H9 (cell line): ENCODE results near the gene C19orf85. TPM values are rescaled to one million over a fixed set of nuclear protein-coding genes. Genes with fewer than 3 reads are reported as not detected.

ENCODE experiments used
- DNase-seq: peaks from one replicate; pipeline ENCODE4 v3.0.0-alpha.2; 2017
- H2AFZ ChIP-seq: one replicate; pipeline ENCODE4 v1.6.1; 2013; ENCODE audit warnings: mild to moderate bottlenecking, low read length, control low read depth, moderate library complexity
- H2AK5ac ChIP-seq: 2 replicates; pipeline ENCODE4 v1.6.1; 2013; ENCODE audit warnings: low read length, control low read depth, mixed read lengths; ENCODE audit not compliant: insufficient read length
- H2BK120ac ChIP-seq: one replicate; pipeline ENCODE4 v1.6.1; 2013; ENCODE audit warnings: low read depth, mild to moderate bottlenecking, low read length, control low read depth, inconsistent platforms; ENCODE audit not compliant: poor library complexity, severe bottlenecking
- H2BK12ac ChIP-seq: 2 replicates; pipeline ENCODE4 v1.6.1; 2013; ENCODE audit warnings: low read length, control low read depth, mixed read lengths, low read depth; ENCODE audit not compliant: insufficient read length
- H2BK15ac ChIP-seq: 2 replicates; pipeline ENCODE4 v1.6.1; 2013; ENCODE audit warnings: low read depth, low read length, control low read depth
- H2BK20ac ChIP-seq: one replicate; pipeline ENCODE4 v1.6.1; 2013; ENCODE audit warnings: low read depth, mild to moderate bottlenecking, low read length, control low read depth, inconsistent platforms; ENCODE audit not compliant: poor library complexity, severe bottlenecking
- H2BK5ac ChIP-seq: 2 replicates; pipeline ENCODE4 v1.6.1; 2013; ENCODE audit warnings: low read length, control low read depth, mixed read lengths; ENCODE audit not compliant: insufficient read length
- H3K14ac ChIP-seq: 2 replicates; pipeline ENCODE4 v1.6.1; 2013; ENCODE audit warnings: low read length, control low read depth; ENCODE audit not compliant: insufficient read depth
- H3K18ac ChIP-seq: 2 replicates; pipeline ENCODE4 v1.6.1; 2013; ENCODE audit warnings: low read depth, mild to moderate bottlenecking, mixed read lengths, low read length, control low read depth; ENCODE audit not compliant: insufficient read length
- H3K23ac ChIP-seq: 2 replicates; pipeline ENCODE4 v1.6.1; 2013; ENCODE audit warnings: low read length, control low read depth, mixed read lengths, low read depth; ENCODE audit not compliant: insufficient read length
- H3K23me2 ChIP-seq: 2 replicates; pipeline ENCODE4 v1.6.1; 2013; ENCODE audit warnings: low read depth, mild to moderate bottlenecking, mixed read lengths, low read length, control low read depth; ENCODE audit not compliant: insufficient read length, poor library complexity, severe bottlenecking
- H3K27ac ChIP-seq: 2 replicates; pipeline ENCODE4 v1.5.1; 2013; ENCODE audit warnings: low read length, control low read depth, mixed read lengths, low read depth; ENCODE audit not compliant: insufficient read length
- H3K27me3 ChIP-seq: 2 replicates; pipeline ENCODE4 v1.6.1; 2013; ENCODE audit warnings: low read length, control low read depth, inconsistent platforms; ENCODE audit not compliant: insufficient read depth
- H3K4ac ChIP-seq: 2 replicates; pipeline ENCODE4 v1.6.1; 2013; ENCODE audit warnings: low read depth, mild to moderate bottlenecking, control low read depth, inconsistent platforms, low read length, moderate library complexity
- H3K4me1 ChIP-seq: 2 replicates; pipeline ENCODE4 v1.6.1; 2013; ENCODE audit warnings: low read length, control low read depth, inconsistent platforms; ENCODE audit not compliant: insufficient read depth
- H3K4me2 ChIP-seq: 2 replicates; pipeline ENCODE4 v1.6.1; 2013; ENCODE audit warnings: low read length, control low read depth, mixed read lengths; ENCODE audit not compliant: insufficient read length, insufficient read depth
- H3K56ac ChIP-seq: 2 replicates; pipeline ENCODE4 v1.6.1; 2013; ENCODE audit warnings: low read depth, mild to moderate bottlenecking, mixed read lengths, low read length, control low read depth; ENCODE audit not compliant: insufficient read length
- H3K79me1 ChIP-seq: 2 replicates; pipeline ENCODE4 v1.6.1; 2013; ENCODE audit warnings: low read depth, mild to moderate bottlenecking, moderate library complexity, low read length, control low read depth, inconsistent platforms; ENCODE audit not compliant: insufficient read depth, poor library complexity, severe bottlenecking
- H3K79me2 ChIP-seq: 2 replicates; pipeline ENCODE4 v1.6.1; 2013; ENCODE audit warnings: low read length, control low read depth, inconsistent platforms; ENCODE audit not compliant: insufficient read depth
- H3K9ac ChIP-seq: 2 replicates; pipeline ENCODE4 v1.6.1; 2013; ENCODE audit warnings: low read length, control low read depth, mixed read lengths; ENCODE audit not compliant: insufficient read length; ENCODE audit errors: extremely low read depth
- H3K9me3 ChIP-seq: one replicate; pipeline ENCODE4 v1.6.1; 2013; ENCODE audit warnings: low read depth, low read length, inconsistent platforms; ENCODE audit not compliant: control insufficient read depth
- H3T11ph ChIP-seq: one replicate; pipeline ENCODE4 v1.6.1; 2013; ENCODE audit warnings: mild to moderate bottlenecking, low read length, control low read depth, inconsistent platforms
- H4K20me1 ChIP-seq: one replicate; pipeline ENCODE4 v1.6.1; 2013; ENCODE audit not compliant: control insufficient read depth, insufficient read length, insufficient read depth
- H4K5ac ChIP-seq: 2 replicates; pipeline ENCODE4 v1.6.1; 2013; ENCODE audit warnings: low read depth, mild to moderate bottlenecking, mixed read lengths, low read length, control low read depth; ENCODE audit not compliant: insufficient read length
- H4K8ac ChIP-seq: replicated peaks from 2 replicates; pipeline ENCODE4 v1.6.1; 2013; ENCODE audit warnings: low read length, control low read depth, mixed read lengths, low read depth; ENCODE audit not compliant: insufficient read length
- H4K91ac ChIP-seq: 2 replicates; pipeline ENCODE4 v1.6.1; 2013; ENCODE audit warnings: low read depth, mild to moderate bottlenecking, moderate library complexity, mixed read lengths, low read length, control low read depth; ENCODE audit not compliant: insufficient read length
- H3K27ac Mint-ChIP-seq, 3 experiments: 2 replicates in 2 of 3; 3 replicates in 1 of 3; pipeline ENCODE4 v1.8.0; 2020 to 2021; ENCODE audit warnings: mixed read lengths in 3 of 3, mild to moderate bottlenecking in 1 of 3, moderate library complexity in 1 of 3
- H3K27me3 Mint-ChIP-seq: 2 replicates; pipeline ENCODE4 v1.8.0; 2021; ENCODE audit warnings: low read depth, mild to moderate bottlenecking, moderate library complexity, mixed read lengths
- H3K36me3 Mint-ChIP-seq, 3 experiments: 2 replicates in 2 of 3; 3 replicates in 1 of 3; pipeline ENCODE4 v1.8.0; 2020 to 2021; ENCODE audit warnings: low read depth in 3 of 3, mixed read lengths in 3 of 3; ENCODE audit not compliant: insufficient read depth in 1 of 3
- H3K4me1 Mint-ChIP-seq, 2 experiments: 2 replicates each; pipeline ENCODE4 v1.8.0; 2020; ENCODE audit warnings: mixed read lengths in 2 of 2
- H3K4me3 Mint-ChIP-seq, 2 experiments: 2 replicates in 1 of 2; 3 replicates in 1 of 2; pipeline ENCODE4 v1.8.0; 2020 to 2021; ENCODE audit warnings: mild to moderate bottlenecking in 2 of 2, mixed read lengths in 2 of 2, moderate library complexity in 1 of 2
- H3K9me3 Mint-ChIP-seq, 2 experiments: 2 replicates in 1 of 2; 3 replicates in 1 of 2; pipeline ENCODE4 v1.8.0; 2020; ENCODE audit warnings: mild to moderate bottlenecking in 2 of 2, mixed read lengths in 2 of 2, moderate library complexity in 1 of 2
- CTCF ChIP-seq: fragments of 200-600 bp; sonication (generic); conservative IDR thresholded peaks from 3 replicates; pipeline ENCODE4 v1.8.0; 2021; ENCODE audit warnings: antibody characterized with exemption, mild to moderate bottlenecking
- whole genome bisulfite sequencing: extraction: QIAGEN DNeasy Blood & Tissue Kit; methylation state at CpG from one replicate; pipeline ENCODE4 v1.1.7; 2013; ENCODE audit warnings: missing lambda C conversion rate, low lambda C conversion rate, mixed read lengths; ENCODE audit not compliant: insufficient read length; ENCODE audit errors: extremely low coverage; 5-methylcytosine and 5-hydroxymethylcytosine counted together
- total RNA-seq: library from RNA; stranded (reverse); gene quantifications from 2 replicates; pipeline ENCODE4 v1.2.1, GENCODE V29; 2021

The C19orf85 gene
- total RNA-seq, 1 experiment from 2014 or later: 1.2 TPM

GRCh38 chr19:55471266-55471665 is 6.7 kb upstream of the C19orf85 start:
- no peak overlapping the region for H2BK12ac ChIP-seq
- Mint-ChIP-seq H3K27ac (no peak overlapping the region), H3K4me1 (peaks cover 21 to 38% of the 10 kb centered on the region in 2 experiments), H3K9me3 (no peaks in the 10 kb centered on the region; a peak in 1 of 5 replicates), H3K27me3 (peaks cover 5% of the 10 kb centered on the region), H3K4me3 (no peak overlapping the region), H3K36me3 (no peaks in the 10 kb centered on the region; a peak in 1 of 7 replicates)
- H4K20me1 ChIP-seq: no peaks in the 10 kb centered on the region
- no peaks in the 10 kb centered on the region; the same call in 1 of the 2 replicates for H3K4me1 ChIP-seq
- no peak overlapping the region for H2BK15ac ChIP-seq
- H2BK5ac ChIP-seq: no peak overlapping the region
- no peaks in the 10 kb centered on the region for H3K27me3 ChIP-seq
- H3K23ac ChIP-seq: no peak overlapping the region
- H2AFZ ChIP-seq: no peak overlapping the region
- no peak overlapping the region for H4K8ac ChIP-seq
- H2AK5ac ChIP-seq: no peak overlapping the region
- peaks cover 2% of the 10 kb centered on the region for H3K23me2 ChIP-seq
- H3K9ac ChIP-seq: no peak overlapping the region
- no peaks in the 10 kb centered on the region for H3K9me3 ChIP-seq
- no CpG with 5 or more reads among the region's 13 CpGs for WGBS
- H2BK120ac ChIP-seq: no peak overlapping the region
- no peak overlapping the region for H3K4ac ChIP-seq
- no peak for DNase-seq
- no peaks in the 10 kb centered on the region for H3K79me2 ChIP-seq
- TF ChIP-seq CTCF: no peak
- H4K91ac ChIP-seq: no peak overlapping the region
- no peaks in the 10 kb centered on the region for H3K79me1 ChIP-seq
- no peak overlapping the region for H3K4me2 ChIP-seq
- no peak overlapping the region for H3T11ph ChIP-seq
- no peak overlapping the region for H3K56ac ChIP-seq
- no peak overlapping the region for H3K27ac ChIP-seq
- H3K14ac ChIP-seq: no peak overlapping the region
- no peak overlapping the region for H4K5ac ChIP-seq
- H3K18ac ChIP-seq: no peak overlapping the region
- H2BK20ac ChIP-seq: no peak overlapping the region
